Caco-2 (cell line): ENCODE measurements around the gene TMEM239. TPM values are rescaled to one million over a fixed set of nuclear protein-coding genes. Genes with fewer than 3 reads are reported as not detected.

Experiments
- BruUV-seq: library from RNA; stranded (reverse); fragments of 400-500 nt; replicated peaks from 2 replicates; lab custom pipeline; 2021; lab: Mats Ljungman, UMichigan
- CTCF ChIA-PET: fragments of 300-600 bp; sonication (Branson Sonifier 250); formaldehyde crosslinking; loops from one replicate; lab custom pipeline; 2022; ENCODE audit warnings: antibody characterized with exemption; lab: Charles Lee
- POLR2A ChIA-PET: fragments of 300-600 bp; sonication (Branson Sonifier 250); formaldehyde crosslinking; loops from one replicate; lab custom pipeline; 2022; ENCODE audit warnings: antibody characterized with exemption; lab: Charles Lee
- DNase-seq, 2 experiments: peaks; one replicate each; pipeline versions ENCODE4 v3.0.0 to v3.0.0-alpha.2; 2020 to 2022
- H3K27me3 ChIP-seq: replicated peaks from 2 replicates; pipeline ENCODE4 v1.6.0; 2011; ENCODE audit warnings: low read length; ENCODE audit not compliant: control insufficient read depth, insufficient read depth
- H3K36me3 ChIP-seq: 2 replicates; pipeline ENCODE4 v1.5.1; 2011; ENCODE audit warnings: low read length; ENCODE audit not compliant: control insufficient read depth, insufficient read depth
- H3K4me1 ChIP-seq: fragments of 250-450 bp; sonication (Bioruptor Pico); 2 replicates; pipeline ENCODE4 v1.5.1; 2020; ENCODE audit warnings: mild to moderate bottlenecking
- H3K4me3 ChIP-seq: 2 replicates; pipeline ENCODE4 v1.5.1; 2011; ENCODE audit warnings: low read depth, mild to moderate bottlenecking, control low read depth, low read length
- H3K9me3 ChIP-seq: fragments of 250-450 bp; sonication (Bioruptor Pico); 2 replicates; pipeline ENCODE4 v1.5.1; 2020; ENCODE audit warnings: mild to moderate bottlenecking, moderate library complexity
- H3K27ac Mint-ChIP-seq: one replicate; pipeline ENCODE4 v1.8.0; 2022; ENCODE audit warnings: mixed read lengths; ENCODE audit not compliant: unreplicated experiment
- H3K27me3 Mint-ChIP-seq: one replicate; pipeline ENCODE4 v1.8.0; 2022; ENCODE audit warnings: mixed read lengths; ENCODE audit not compliant: insufficient read depth, unreplicated experiment
- H3K36me3 Mint-ChIP-seq: one replicate; pipeline ENCODE4 v1.8.0; 2022; ENCODE audit warnings: mild to moderate bottlenecking, mixed read lengths; ENCODE audit not compliant: insufficient read depth, unreplicated experiment
- H3K4me1 Mint-ChIP-seq: one replicate; pipeline ENCODE4 v1.8.0; 2022; ENCODE audit warnings: low read depth, mixed read lengths; ENCODE audit not compliant: unreplicated experiment
- H3K4me3 Mint-ChIP-seq: one replicate; pipeline ENCODE4 v1.8.0; 2022; ENCODE audit warnings: mild to moderate bottlenecking, moderate library complexity, mixed read lengths; ENCODE audit not compliant: unreplicated experiment
- H3K9me3 Mint-ChIP-seq: one replicate; pipeline ENCODE4 v1.8.0; 2022; ENCODE audit warnings: mixed read lengths; ENCODE audit not compliant: unreplicated experiment
- CTCF ChIP-seq, 2 experiments: fragments of 200-600 bp in 1 of 2; IDR thresholded peaks; 1 replicate in 1 of 2; 2 replicates in 1 of 2; pipeline versions ENCODE4 v1.5.1 to v1.8.0; 2011 to 2022; ENCODE audit warnings: antibody characterized with exemption in 1 of 2, control low read depth in 1 of 2, inconsistent platforms in 1 of 2, low read depth in 1 of 2, low read length in 1 of 2, mild to moderate bottlenecking in 1 of 2, moderate library complexity in 1 of 2; ENCODE audit not compliant: insufficient read depth in 1 of 2, severe bottlenecking in 1 of 2, unreplicated experiment in 1 of 2
- intact Hi-C: fragments of 100-400 bp; cut with micrococcal nuclease; formaldehyde crosslinking; loops from one replicate; pipeline ENCODE4 v1.10.0; 2022; ENCODE audit not compliant: unreplicated experiment
- total RNA-seq: library from RNA; stranded (reverse); gene quantifications from 2 replicates; pipeline ENCODE4 v1.2.3, GENCODE V29; 2022

The TMEM239 gene
- total RNA-seq, 1 experiment from 2014 or later: not detected

- Histone ChIP-seq H3K36me3 (no peaks in the 10 kb centered on the region), H3K4me1 (no peaks in the 10 kb centered on the region), H3K27me3 (peaks cover 2% of the 10 kb centered on the region), H3K9me3 (no peaks in the 10 kb centered on the region), H3K4me3 (no peak overlapping the region)
- Mint-ChIP-seq H3K4me1 (no peaks in the 10 kb centered on the region), H3K9me3 (no peaks in the 10 kb centered on the region), H3K27ac (no peak overlapping the region), H3K27me3 (peaks cover 12% of the 10 kb centered on the region), H3K4me3 (no peak overlapping the region), H3K36me3 (no peaks in the 10 kb centered on the region)
- no peak for DNase-seq
- TF ChIP-seq CTCF (IDR thresholded peaks at IDR 0.05; ENCODE audit: insufficient read depth in 1 of 2, low read depth in 1 of 2, low read length in 1 of 2, severe bottlenecking in 1 of 2, unreplicated experiment in 1 of 2): no peak
- ChIA-PET CTCF (no interaction called here), POLR2A (no interaction called here)
- intact Hi-C loops: no loop called here
- no TSS peak for BruUV-seq
Observed at GRCh38 chr20:2799271-2799670, 16.9 kb upstream of the TMEM239 start.

DNA sequence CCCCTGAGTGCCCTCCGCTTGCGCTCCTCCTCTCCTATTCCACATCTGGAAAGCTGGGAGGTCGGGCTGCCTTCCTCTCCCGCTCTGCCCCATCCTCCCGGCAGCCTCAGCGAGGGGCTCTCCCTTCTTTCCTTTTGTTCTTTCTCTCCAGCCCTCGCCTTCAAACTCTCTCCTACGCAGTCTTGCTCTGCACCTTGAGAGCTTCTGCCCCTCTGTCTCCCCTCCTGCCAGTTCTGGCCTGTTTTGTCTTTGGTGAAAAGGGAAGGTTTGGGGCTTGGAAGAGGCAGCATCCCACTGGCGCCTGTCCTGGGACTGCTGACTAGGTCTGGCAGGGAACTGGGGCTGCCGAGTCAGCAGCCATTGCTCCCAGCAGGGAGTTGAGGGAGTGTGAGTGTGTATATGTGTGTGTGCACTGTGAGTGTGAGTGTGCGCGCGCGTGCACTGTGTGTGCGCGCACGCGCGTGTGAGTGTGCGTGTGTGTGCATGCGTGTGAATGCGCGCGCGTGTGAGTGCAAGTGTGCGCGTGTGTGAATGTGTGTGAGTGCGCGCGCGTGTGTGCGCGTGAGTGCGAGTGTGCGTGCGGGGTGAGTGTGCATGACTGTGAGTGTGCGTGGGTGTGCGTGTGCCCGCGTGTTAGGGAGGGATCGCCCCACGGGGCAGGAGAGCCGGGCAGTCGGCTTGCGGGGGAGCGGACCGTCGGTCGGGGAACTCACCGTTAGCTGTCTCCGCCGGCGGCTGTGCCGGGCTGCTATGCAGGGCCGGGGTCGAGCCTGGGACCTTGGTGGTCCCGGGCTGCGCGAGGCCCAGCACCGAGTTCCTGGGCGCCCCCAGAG lies 16.3 kb upstream of the TMEM239 start:
- no peaks in the 10 kb centered on the region for H3K4me1 ChIP-seq
- POLR2A ChIA-PET: no interaction called here
- Mint-ChIP-seq H3K4me1 (no peaks in the 10 kb centered on the region), H3K9me3 (no peaks in the 10 kb centered on the region), H3K36me3 (no peaks in the 10 kb centered on the region), H3K4me3 (no peak overlapping the region), H3K27ac (no peak overlapping the region), H3K27me3 (peaks cover 12% of the 10 kb centered on the region)
- no peaks in the 10 kb centered on the region for H3K36me3 ChIP-seq
- no peaks in the 10 kb centered on the region for H3K9me3 ChIP-seq
- peaks cover 2% of the 10 kb centered on the region for H3K27me3 ChIP-seq
- DNase-seq: no peak
- no TSS peak for BruUV-seq
- TF ChIP-seq CTCF (IDR thresholded peaks at IDR 0.05; ENCODE audit: insufficient read depth in 1 of 2, low read depth in 1 of 2, low read length in 1 of 2, severe bottlenecking in 1 of 2, unreplicated experiment in 1 of 2): no peak
- CTCF ChIA-PET: no interaction called here
- H3K4me3 ChIP-seq: no peak overlapping the region
- intact Hi-C loops: no loop called here

DNA sequence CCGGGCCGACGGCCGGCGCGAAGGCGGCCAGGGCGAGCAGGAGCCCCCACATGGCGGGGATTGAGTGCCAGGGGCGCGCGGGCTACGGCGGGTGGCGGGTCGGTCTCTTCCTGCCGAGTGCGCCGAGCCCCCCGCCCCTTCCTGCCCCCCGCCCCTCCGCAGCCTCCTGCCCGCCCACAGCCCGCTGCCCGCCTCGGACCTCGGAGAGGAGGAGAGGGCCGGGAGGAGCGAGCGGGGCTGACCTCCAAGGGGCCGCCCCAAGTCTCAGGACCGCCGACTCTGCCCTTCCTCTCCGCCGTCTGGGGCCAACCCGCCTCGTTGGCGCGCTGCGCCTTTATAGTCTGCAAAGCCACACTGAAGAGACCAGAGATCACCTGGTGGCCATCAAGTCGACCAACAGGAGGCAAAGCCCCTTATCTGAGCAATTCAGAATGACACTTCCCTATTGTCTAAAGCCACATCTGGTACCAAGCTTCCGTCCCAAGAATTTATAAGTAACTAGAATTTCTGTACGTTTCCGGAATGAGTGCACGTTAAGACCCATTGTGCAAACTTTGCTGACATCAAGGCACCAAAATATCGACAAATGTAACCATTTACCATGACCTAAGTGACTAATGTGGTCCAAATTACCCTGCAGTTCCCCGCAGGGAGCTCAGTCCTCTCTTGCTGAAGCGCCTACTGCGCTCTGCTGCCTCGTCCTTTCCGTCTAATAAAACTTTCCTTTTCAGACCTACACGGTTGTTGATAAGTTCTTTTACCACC lies 15.5 kb upstream of the TMEM239 start, which contains the start of gene CPXM1:
Gene CPXM1, minus strand, starts transcription at position 107 of the 765 bp plus-strand sequence. Its CDS starts 55 bp downstream, at position 52.
- Mint-ChIP-seq H3K4me1 (no peaks in the 10 kb centered on the region), H3K9me3 (no peaks in the 10 kb centered on the region), H3K27me3 (peaks cover 12% of the 10 kb centered on the region), H3K36me3 (no peaks in the 10 kb centered on the region), H3K27ac (no peak within 1 kb of the TSS), H3K4me3 (no peak within 1 kb of the TSS)
- BruUV-seq: no TSS peak
- Histone ChIP-seq H3K9me3 (no peaks in the 10 kb centered on the region), H3K4me1 (no peaks in the 10 kb centered on the region), H3K4me3 (no peak within 1 kb of the TSS), H3K36me3 (no peaks in the 10 kb centered on the region), H3K27me3 (no peaks in the 10 kb centered on the region)
- TF ChIP-seq CTCF (IDR thresholded peaks at IDR 0.05; ENCODE audit: insufficient read depth in 1 of 2, low read depth in 1 of 2, low read length in 1 of 2, severe bottlenecking in 1 of 2, unreplicated experiment in 1 of 2): no peak
- intact Hi-C loops: no loop called here
- DNase-seq: no peak
- CTCF ChIA-PET: no interaction called here
- POLR2A ChIA-PET: no interaction called here
